Iris pigment epithelial cell (primary cell): ENCODE results near the gene SLC45A2.
"Not testable (repeated sequence)": the region's sequence is repeated elsewhere in the genome, so short reads cannot be mapped to it uniquely, and the experiment has no call there.

Experiments used
- DNase-seq: peaks from one replicate; pipeline ENCODE4 v3.0.0-alpha.2; 2011; ENCODE audit warnings: low read depth

SLC45A2 gene

DNA sequence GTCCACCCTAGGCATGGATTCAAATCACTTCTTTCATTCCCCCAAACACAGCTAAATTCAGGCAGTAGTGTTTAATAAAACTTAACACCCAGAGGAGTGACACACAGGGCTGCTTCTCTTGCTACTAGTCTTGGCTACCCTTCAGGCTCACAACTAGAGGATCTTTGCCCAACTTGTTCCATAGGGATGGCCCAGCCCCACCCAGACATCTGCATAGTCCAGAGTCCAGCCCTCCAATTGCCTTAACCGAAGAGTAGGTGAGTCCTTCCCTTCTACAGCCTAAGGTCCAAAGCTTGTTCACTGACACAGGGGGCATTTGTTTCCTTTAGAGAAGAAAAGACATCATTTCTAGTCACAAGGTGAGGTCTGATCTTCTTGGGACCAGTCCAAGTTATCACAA lies 63.5 kb downstream of the SLC45A2 start:
- DNase-seq: no peak

GRCh38 chr5:33914844-33915243 lies 69.6 kb downstream of the SLC45A2 start:
- not testable (repeated sequence) for DNase-seq

- DNase-seq: not testable (repeated sequence)
These were observed 78.2 kb downstream of the SLC45A2 start for GRCh38 chr5:33906248-33906647.

GRCh38 chr5:33905381-33905780 lies 79.1 kb downstream of the SLC45A2 start:
- no peak for DNase-seq

- no peak for DNase-seq
These were observed 81.4 kb downstream of the SLC45A2 start for GRCh38 chr5:33903118-33903517.

DNA sequence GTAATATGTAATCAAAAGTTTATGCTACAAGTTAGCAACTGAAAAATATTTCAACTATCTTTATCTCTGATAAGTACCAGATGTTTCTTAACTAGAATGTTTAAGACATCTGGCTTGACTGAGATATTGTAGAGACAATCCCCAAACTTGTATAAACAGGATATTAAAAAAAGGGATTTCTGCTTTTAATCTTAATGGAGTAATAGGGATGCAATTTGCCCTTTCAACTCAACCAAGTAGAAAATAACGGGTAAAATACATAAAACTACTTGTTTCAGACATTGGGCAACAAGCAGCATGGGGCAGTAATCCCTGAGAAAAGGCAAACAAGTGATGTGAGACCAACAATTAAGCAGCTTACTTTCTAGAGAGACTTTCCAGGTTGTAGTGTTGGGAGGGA lies 83.3 kb downstream of the SLC45A2 start:
- DNase-seq: peak; percentile 24
